HCT116 (cell line): ENCODE data around the gene HJURP. TPM values are rescaled to one million over a fixed set of nuclear protein-coding genes. Genes with fewer than 3 reads are reported as not detected.

Experiments used
- ATAC-seq: fragments of 200-7000 bp; cut with Tn5 transposase; 2 replicates; pipeline ENCODE4 v1.9.1; 2020; ENCODE audit warnings: mild to moderate bottlenecking, moderate library complexity
- BruUV-seq: library from RNA; stranded (reverse); fragments of 400-500 nt; replicated peaks from 2 replicates; lab custom pipeline; 2021; lab: Mats Ljungman, UMichigan
- CTCF ChIA-PET: fragments of 300-600 bp; sonication (Branson Sonifier 250); formaldehyde crosslinking; loops from one replicate; lab custom pipeline; 2021; ENCODE audit warnings: antibody characterized with exemption; lab: Charles Lee
- POLR2A ChIA-PET: fragments of 300-600, 350-600 bp; sonication (Branson Sonifier 250); formaldehyde crosslinking; loops from one replicate; lab custom pipeline; 2021; ENCODE audit warnings: antibody characterized with exemption; lab: Charles Lee
- RAD21 ChIA-PET, 2 experiments: fragments of 300-600 bp; sonication (Branson Sonifier 250); formaldehyde crosslinking; loops; one replicate each; lab custom pipeline; 2023; ENCODE audit warnings: low total read pairs in 2 of 2; ENCODE audit not compliant: uncharacterized antibody in 2 of 2, unreplicated experiment in 2 of 2, low non-redundant PET in 1 of 2; lab: Charles Lee
- DNase-seq: peaks from one replicate; pipeline ENCODE4 v3.0.0-alpha.2; 2010; ENCODE audit warnings: low read depth, low spot score
- H2AFZ ChIP-seq: fragments of 200-600 bp; shearing (Covaris generic), sonication (generic); 2 replicates; pipeline ENCODE4 v1.6.1; 2017; ENCODE audit warnings: low read depth, mixed run types, mixed read lengths, antibody characterized with exemption, low read length; ENCODE audit not compliant: poor library complexity, severe bottlenecking
- H3K27ac ChIP-seq: 2 replicates; pipeline ENCODE4 v1.5.1; 2012; ENCODE audit warnings: low read depth, low read length
- H3K27me3 ChIP-seq: fragments of 200-600 bp; sonication (generic); 2 replicates; pipeline ENCODE4 v1.6.1; 2016; ENCODE audit warnings: mixed run types, low read length, mixed read lengths; ENCODE audit not compliant: insufficient read depth
- H3K36me3 ChIP-seq, 2 experiments: fragments of 200-500 bp in 1 of 2; fragments of 200-600 bp in 1 of 2; sonication (Bioruptor generic) in 1 of 2; sonication (generic) in 1 of 2; 2 replicates each; pipeline versions ENCODE4 v1.5.1 to v1.6.1; 2014 to 2016; ENCODE audit warnings: low read length in 2 of 2, inconsistent platforms in 1 of 2, mixed read lengths in 1 of 2, mixed run types in 1 of 2; ENCODE audit not compliant: insufficient read depth in 2 of 2, control insufficient read depth in 1 of 2
- H3K4me1 ChIP-seq, 2 experiments: fragments of 200-600 bp in 1 of 2; sonication (generic) in 1 of 2; 2 replicates each; pipeline versions ENCODE4 v1.5.1 to v1.6.1; 2012 to 2017; ENCODE audit warnings: low read length in 2 of 2, inconsistent platforms in 1 of 2, mild to moderate bottlenecking in 1 of 2, mixed read lengths in 1 of 2, mixed run types in 1 of 2, moderate library complexity in 1 of 2; ENCODE audit not compliant: insufficient read depth in 2 of 2, control insufficient read depth in 1 of 2
- H3K4me2 ChIP-seq: fragments of 200-600 bp; sonication (generic); 2 replicates; pipeline ENCODE4 v1.6.1; 2017; ENCODE audit warnings: mixed run types, low read length, mixed read lengths
- H3K4me3 ChIP-seq, 2 experiments: fragments of 200-600 bp in 1 of 2; sonication (generic) in 1 of 2; replicated peaks in 1 of 2; 2 replicates each; pipeline ENCODE4 v1.5.1; 2011 to 2016; ENCODE audit warnings: low read length in 2 of 2, control low read depth in 1 of 2, low read depth in 1 of 2, mild to moderate bottlenecking in 1 of 2, mixed read lengths in 1 of 2, mixed run types in 1 of 2
- H3K79me2 ChIP-seq: fragments of 200-600 bp; sonication (generic); 2 replicates; pipeline ENCODE4 v1.6.1; 2017; ENCODE audit warnings: mild to moderate bottlenecking, mixed run types, low read length, moderate library complexity, mixed read lengths; ENCODE audit not compliant: insufficient read depth
- H3K9ac ChIP-seq: fragments of 200-600 bp; sonication (generic); 2 replicates; pipeline ENCODE4 v1.6.1; 2016; ENCODE audit warnings: low read length, mixed read lengths
- H3K9me2 ChIP-seq: fragments of 200-600 bp; sonication (generic), shearing (Covaris generic); 2 replicates; pipeline ENCODE4 v1.6.1; 2017; ENCODE audit warnings: mixed run types, mild to moderate bottlenecking, moderate library complexity; ENCODE audit not compliant: insufficient read depth
- H3K9me3 ChIP-seq, 2 experiments: fragments of 200-500 bp in 1 of 2; fragments of 200-600 bp in 1 of 2; sonication (Bioruptor generic) in 1 of 2; sonication (generic) in 1 of 2; 2 replicates each; pipeline ENCODE4 v1.6.1; 2014 to 2017; ENCODE audit warnings: low read length in 2 of 2, mixed read lengths in 2 of 2, inconsistent platforms in 1 of 2, low read depth in 1 of 2, mild to moderate bottlenecking in 1 of 2, mixed run types in 1 of 2, moderate library complexity in 1 of 2; ENCODE audit not compliant: control insufficient read depth in 1 of 2, insufficient read depth in 1 of 2
- H4K20me1 ChIP-seq: fragments of 200-600 bp; sonication (generic), shearing (Covaris generic); 2 replicates; pipeline ENCODE4 v1.6.1; 2017; ENCODE audit warnings: mixed run types, mild to moderate bottlenecking, moderate library complexity; ENCODE audit not compliant: insufficient read depth
- EGR1 ChIP-seq: IDR thresholded peaks from 2 replicates; pipeline ENCODE4 v1.6.1; 2012; ENCODE audit warnings: low read depth
- JUND ChIP-seq: IDR thresholded peaks from 2 replicates; pipeline ENCODE4 v1.6.1; 2012
- POLR2A ChIP-seq: IDR thresholded peaks from 2 replicates; pipeline ENCODE4 v1.7.0; 2011; ENCODE audit warnings: borderline replicate concordance; ENCODE audit not compliant: insufficient read depth, insufficient read length; ENCODE audit errors: extremely low read depth
- POLR2AphosphoS5 ChIP-seq: IDR thresholded peaks from 2 replicates; pipeline ENCODE4 v1.6.1; 2011; ENCODE audit warnings: mild to moderate bottlenecking, low read depth, low read length, moderate library complexity
- SIN3A ChIP-seq: IDR thresholded peaks from 2 replicates; pipeline ENCODE4 v1.6.1; 2012; ENCODE audit warnings: low read depth
- SRF ChIP-seq: IDR thresholded peaks from 2 replicates; pipeline ENCODE4 v1.6.1; 2012; ENCODE audit warnings: low read depth
- TCF7L2 ChIP-seq: IDR thresholded peaks from 2 replicates; pipeline ENCODE4 v1.7.0; 2011; ENCODE audit warnings: borderline replicate concordance, inconsistent platforms; ENCODE audit not compliant: insufficient read depth, insufficient read length; ENCODE audit errors: extremely low read depth
- YY1 ChIP-seq: IDR thresholded peaks from 2 replicates; pipeline ENCODE4 v1.6.1; 2011; ENCODE audit warnings: low read length, low read depth, moderate library complexity, mild to moderate bottlenecking; ENCODE audit not compliant: insufficient replicate concordance; ENCODE audit errors: extremely low read depth
- ZFX ChIP-seq: fragments of 450-650 bp; IDR thresholded peaks from 2 replicates; pipeline ENCODE4 v1.6.1; 2017
- ZNF274 ChIP-seq: fragments of 200-500 bp; sonication (Bioruptor generic); IDR thresholded peaks from 2 replicates; pipeline ENCODE4 v1.6.1; 2014; ENCODE audit warnings: mild to moderate bottlenecking, low read depth, low read length, inconsistent platforms
- intact Hi-C: fragments of 100-400 bp; cut with micrococcal nuclease; formaldehyde crosslinking; loops from 2 replicates; pipeline ENCODE4 v1.10.0; 2022
- total RNA-seq: library from RNA; stranded (reverse); gene quantifications from one replicate; pipeline ENCODE4 v1.2.1, GENCODE V29; 2021; ENCODE audit not compliant: unreplicated experiment
- TF ChIP-seq, protein P1 (sequence below): IDR thresholded peaks from 2 replicates; pipeline ENCODE4 v1.6.1; 2012; ENCODE audit warnings: low read depth

HJURP gene
- total RNA-seq, 1 experiment from 2014 or later = 64.1 TPM

DNA sequence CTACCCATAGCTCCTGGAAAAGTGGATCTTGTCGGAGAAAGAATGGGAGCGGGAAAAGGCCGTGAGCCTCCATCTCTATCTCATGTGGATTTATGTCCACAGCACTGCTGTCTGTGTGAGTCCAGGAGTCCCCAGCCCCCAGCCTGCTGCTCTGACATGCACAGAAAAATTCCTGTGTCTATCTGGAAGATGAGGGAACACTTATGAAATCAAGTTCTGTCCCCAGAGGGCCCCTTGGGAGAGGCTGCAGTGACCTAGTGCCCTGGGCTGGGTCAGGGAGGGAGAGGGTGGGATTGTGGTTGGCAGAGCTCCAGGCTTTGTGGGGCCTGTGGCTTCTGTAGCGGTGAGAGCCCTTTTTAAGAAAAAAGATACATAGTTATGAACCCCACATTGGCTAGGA, 37.6 kb downstream of the HJURP start:
- DNase-seq = no peak
- BruUV-seq = no TSS peak
- Histone ChIP-seq H4K20me1 (no peaks in the 10 kb centered on the region), H3K4me3 (no peak overlapping the region), H3K9ac (no peak overlapping the region), H3K9me2 (no peaks in the 10 kb centered on the region), H3K79me2 (no peaks in the 10 kb centered on the region), H3K9me3 (no peaks in the 10 kb centered on the region), H3K36me3 (no peaks in the 10 kb centered on the region), H3K4me2 (no peak overlapping the region), H2AFZ (no peak overlapping the region), H3K4me1 (no peaks in the 10 kb centered on the region), H3K27me3 (no peaks in the 10 kb centered on the region), H3K27ac (no peak overlapping the region)
- ChIA-PET POLR2A (no interaction called here), RAD21 (no interaction called here), CTCF (no interaction called here)
- no peak for TF ChIP-seq ZNF274
- TF ChIP-seq YY1 = no peak
- no peak for TF ChIP-seq TCF7L2
- TF ChIP-seq EGR1 = no peak
- no peak for TF ChIP-seq SRF
- TF ChIP-seq, protein P1, sequence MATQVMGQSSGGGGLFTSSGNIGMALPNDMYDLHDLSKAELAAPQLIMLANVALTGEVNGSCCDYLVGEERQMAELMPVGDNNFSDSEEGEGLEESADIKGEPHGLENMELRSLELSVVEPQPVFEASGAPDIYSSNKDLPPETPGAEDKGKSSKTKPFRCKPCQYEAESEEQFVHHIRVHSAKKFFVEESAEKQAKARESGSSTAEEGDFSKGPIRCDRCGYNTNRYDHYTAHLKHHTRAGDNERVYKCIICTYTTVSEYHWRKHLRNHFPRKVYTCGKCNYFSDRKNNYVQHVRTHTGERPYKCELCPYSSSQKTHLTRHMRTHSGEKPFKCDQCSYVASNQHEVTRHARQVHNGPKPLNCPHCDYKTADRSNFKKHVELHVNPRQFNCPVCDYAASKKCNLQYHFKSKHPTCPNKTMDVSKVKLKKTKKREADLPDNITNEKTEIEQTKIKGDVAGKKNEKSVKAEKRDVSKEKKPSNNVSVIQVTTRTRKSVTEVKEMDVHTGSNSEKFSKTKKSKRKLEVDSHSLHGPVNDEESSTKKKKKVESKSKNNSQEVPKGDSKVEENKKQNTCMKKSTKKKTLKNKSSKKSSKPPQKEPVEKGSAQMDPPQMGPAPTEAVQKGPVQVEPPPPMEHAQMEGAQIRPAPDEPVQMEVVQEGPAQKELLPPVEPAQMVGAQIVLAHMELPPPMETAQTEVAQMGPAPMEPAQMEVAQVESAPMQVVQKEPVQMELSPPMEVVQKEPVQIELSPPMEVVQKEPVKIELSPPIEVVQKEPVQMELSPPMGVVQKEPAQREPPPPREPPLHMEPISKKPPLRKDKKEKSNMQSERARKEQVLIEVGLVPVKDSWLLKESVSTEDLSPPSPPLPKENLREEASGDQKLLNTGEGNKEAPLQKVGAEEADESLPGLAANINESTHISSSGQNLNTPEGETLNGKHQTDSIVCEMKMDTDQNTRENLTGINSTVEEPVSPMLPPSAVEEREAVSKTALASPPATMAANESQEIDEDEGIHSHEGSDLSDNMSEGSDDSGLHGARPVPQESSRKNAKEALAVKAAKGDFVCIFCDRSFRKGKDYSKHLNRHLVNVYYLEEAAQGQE = no peak
- no peak for TF ChIP-seq ZFX
- no peak for TF ChIP-seq POLR2A
- no peak for TF ChIP-seq POLR2AphosphoS5
- TF ChIP-seq SIN3A = no peak
- no peak for TF ChIP-seq JUND
- intact Hi-C loops = no loop called here
- ATAC-seq = no peak
